Islet precursor cell (in vitro differentiated cells): ENCODE measurements around the gene ACAN.

Source experiments
- DNase-seq: peaks from one replicate; pipeline ENCODE4 v3.0.0-alpha.2; 2018

The ACAN gene

DNA sequence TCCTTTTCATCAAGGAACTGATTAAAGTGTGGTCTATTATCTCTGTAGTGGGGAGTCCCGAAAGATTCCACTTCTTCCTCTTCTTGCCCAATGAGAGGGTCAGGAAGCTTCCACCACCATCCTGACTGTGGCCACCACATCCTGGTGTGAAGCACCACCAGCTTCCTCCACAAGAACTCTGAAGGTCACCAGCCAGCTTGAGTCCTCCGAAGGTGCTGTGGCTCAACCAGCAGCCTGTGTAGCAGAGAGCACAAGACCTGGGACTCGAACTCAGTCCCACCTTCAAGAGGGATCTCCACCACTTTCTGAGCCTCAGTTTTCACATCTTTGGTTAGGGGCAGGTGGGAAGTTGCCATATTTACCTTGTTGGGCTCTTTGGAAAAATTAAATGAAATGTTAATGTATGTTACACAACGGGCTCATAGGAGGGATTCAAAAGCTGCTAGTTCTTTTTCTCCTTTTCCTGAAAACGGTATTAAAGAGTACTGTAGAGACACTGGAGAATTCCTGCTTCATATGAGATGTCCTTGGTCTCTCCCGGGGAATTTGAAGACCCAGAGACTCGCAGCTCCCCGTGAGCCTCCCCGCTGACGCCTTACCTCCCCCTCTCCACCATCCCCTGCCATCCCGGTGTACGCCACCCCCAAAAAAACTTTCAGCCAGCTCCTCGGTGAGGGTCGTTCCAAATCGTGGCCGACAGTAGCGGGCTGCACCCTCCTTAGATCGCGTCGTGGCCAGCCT lies 816 bp upstream of the ACAN start:
- DNase-seq = peak; percentile 47

DNA sequence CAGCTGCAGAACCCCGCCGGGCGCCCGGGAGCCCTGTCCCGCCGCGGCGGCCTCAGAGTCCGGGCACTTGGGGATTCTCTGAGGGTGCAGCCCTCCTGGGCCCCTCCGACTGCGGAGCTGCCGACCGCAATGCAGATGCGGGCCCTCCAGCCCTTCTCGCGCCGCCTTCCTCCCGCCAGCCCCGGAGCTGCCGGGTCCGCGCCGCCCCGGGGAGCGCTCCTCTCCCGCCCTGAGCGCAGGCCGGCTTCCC lies 320 bp upstream of the ACAN start:
- no peak for DNase-seq

DNA sequence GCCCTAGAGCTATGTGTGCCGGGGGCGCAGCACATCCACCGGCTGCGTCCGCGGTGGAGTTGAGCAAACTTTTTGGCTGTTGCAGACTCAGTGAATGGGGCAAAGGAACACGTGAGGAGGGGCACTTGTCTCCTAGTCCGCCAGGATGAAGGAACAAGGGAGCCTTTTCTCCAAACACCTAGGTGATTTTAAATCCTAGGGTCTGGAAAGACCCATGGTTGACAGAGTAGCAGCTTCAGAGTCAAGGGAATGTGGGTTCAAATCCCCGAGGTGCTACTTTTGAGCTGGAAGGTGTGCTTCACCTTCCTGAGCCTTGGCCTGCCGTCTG lies 648 bp downstream of the ACAN start:
- DNase-seq = no peak

DNA sequence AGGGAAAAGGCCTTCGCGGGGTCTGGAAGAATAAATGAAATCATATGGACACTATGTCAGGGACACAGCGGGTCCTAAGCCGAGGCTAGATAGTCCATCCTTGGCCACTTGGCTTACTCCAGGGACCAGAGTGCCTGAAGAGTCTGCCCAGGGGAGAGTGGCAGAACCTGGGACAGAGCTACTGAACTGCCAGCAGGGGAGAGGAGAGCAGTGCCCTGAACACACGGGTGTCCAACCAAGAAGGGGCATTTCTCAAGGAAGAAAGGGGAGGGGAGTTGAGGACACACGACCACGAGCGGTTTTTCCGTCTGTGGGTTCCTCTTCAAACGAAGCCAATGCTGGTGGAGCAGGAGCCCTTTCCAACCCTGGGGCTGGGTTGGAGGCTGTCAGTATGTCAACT lies 1.0 kb downstream of the ACAN start:
- peak; percentile 65 for DNase-seq

DNA sequence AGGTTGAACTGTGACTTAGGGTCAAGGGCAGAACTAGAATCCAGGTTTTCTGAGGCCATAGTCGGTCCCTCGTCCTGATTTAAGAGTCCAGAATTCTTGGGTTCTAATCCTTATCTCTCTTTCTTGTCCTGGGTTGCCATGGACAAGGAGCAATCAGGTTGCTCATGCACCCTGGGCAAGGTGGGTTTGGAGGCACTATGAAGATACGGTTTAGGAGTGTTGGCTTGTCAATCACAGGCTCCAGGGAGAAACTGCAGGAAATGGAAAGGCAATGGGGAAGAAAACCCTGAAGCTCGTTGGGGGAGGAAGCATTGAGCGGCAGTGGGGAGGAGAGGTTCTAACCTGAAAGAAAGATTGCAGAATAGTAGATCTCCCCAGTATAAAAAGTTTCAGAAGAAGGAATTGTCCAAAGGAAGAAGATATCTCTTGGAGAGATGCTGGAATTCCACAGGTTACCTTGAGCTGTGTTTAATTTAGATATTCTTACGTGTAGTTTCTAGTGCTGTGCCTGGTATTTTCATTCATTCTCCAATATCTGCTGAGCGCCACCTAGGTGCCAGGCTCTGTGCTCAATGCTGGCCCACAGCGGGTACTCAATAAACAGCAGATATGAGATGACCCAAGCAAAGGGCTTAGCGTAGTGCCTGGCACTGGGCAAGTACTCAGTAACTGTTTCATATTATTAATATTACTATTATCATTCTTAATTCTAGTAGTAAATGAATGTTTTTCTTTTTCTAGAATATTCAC lies 2.0 kb downstream of the ACAN start:
- DNase-seq = no peak

DNA sequence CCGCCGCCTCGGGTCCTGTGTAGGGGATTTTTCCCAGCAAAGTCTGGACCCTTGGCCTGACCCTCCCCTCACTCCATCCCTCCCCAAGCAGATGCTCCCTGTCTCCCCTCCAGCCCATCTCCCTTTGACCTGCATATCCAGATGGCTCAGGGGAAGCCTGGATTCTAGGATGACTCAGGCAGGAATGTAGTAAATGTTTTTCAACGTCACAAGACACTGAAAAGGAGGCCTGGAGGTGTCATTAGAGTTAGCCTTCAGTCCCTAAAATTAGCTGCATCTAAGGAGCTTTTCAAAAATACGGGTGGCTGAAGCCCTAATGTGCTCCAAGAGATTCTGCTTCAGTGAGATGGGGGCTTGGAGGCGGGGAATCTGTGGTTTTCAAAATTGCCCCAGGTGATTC lies 7.2 kb downstream of the ACAN start:
- DNase-seq = peak; percentile 96

DNA sequence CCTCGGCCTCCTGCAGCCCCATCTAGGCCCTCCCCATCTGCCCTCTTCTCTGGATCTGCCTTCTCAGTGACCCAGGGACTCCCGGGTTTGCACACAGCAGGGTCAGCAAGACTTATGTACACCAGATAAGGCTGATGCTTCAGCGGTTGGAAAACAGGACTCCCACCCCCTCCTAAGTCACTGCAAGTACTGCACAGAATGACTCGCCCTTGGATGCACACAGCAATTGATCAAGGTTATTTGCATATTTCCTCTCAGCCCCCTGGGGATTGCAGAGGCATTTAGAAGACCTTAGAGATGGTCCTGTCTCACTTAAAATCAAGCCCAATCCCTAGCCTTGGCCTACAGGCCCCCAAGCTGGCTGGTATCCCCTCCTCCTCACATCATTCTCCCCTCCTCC lies 8.9 kb downstream of the ACAN start:
- DNase-seq = peak; percentile 68

DNA sequence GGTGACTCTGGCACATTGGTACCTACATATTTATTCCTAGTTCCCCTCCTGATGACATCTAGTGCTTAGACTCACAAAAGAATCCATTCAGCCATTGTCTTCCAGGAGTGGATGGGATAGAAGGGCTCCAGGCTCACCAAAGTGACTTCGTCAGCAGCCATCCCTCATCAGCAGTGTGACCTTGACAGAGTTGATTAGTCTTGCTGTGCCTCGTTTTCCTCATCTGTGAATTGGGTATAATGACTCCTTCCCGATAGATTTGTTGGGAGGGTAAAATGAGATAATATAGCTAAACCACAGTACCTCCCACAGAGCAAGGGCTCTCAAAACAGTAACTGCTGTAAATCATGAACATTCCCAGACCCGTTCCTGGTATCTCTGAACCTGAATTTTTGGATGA lies 10.7 kb downstream of the ACAN start:
- DNase-seq = no peak

DNA sequence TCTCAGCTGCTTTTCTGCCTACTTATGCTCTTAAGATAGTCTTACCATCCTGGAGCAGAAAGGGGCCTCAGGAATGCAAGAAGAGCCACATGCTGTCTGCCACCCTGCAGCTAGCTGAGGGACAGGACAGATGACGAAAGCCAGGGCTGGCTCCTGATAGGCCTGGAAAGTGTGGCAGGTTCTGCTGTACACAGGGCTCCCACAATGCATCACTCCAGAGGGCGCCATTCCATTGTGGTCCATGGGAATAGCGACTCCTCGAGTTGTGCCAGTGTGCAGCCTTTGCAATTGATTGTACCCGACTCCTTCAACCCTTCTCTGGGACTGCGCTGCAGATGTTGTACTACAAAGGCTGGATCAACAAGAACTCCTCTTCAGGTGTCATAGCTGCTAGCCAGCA lies 11.2 kb downstream of the ACAN start:
- peak; percentile 84 for DNase-seq

DNA sequence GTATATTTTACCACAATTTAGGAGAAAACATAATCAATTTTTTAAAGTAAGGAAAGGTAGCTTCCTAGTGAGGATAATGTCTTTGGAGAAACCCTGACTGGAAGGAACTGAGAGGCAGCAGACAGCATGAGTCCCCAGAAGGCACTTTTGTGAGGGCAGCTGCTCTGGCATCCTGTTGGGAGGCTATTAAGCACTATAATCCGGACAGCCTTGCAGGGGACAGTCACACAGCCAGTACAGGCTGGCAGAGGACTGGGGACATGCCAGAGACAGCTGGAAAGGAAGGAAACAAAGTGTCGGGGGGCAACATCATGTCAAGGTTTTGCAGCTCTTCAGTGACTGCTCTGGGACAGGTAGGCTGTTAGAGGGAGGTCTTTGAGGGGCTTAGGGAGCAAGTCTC lies 15.7 kb downstream of the ACAN start:
- DNase-seq = no peak

DNA sequence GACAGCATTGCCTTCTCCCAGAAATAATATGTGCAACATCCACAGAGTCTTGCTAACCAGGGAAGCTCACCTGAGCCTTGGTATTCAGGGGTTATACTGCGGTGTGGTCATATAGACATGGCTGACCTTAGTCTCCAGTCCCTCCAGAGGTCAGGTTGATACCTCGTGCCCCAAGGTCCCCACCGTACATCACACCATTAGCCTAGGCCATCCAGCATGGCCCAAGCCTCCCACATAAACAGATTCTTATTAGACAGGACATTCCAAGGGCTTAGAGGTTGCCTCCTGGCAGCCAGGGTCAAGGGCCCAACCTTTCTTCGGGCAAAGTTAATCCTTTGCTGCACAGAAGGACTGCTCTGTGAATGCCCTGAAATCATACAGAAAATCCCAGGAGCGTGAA lies 18.8 kb downstream of the ACAN start:
- DNase-seq = no peak

DNA sequence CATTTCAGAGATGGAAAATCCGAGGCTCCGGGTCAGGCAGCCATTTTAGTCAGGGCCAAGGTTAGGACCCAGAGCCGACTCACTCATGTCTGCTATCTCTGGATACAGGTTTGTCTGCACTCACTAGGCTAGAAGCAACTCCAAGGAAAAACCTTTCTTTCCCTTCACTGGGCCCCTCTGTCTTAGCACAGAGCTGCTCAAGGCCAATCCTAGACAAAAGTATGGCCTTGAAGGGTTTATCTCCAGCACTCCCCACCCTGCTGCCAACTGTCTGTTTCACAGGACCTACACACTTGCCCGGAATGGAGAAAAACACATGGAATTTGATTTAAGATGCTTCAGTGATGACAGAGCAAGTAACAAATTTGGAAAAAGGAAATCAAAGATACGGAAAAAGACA lies 25.6 kb downstream of the ACAN start:
- no peak for DNase-seq

DNA sequence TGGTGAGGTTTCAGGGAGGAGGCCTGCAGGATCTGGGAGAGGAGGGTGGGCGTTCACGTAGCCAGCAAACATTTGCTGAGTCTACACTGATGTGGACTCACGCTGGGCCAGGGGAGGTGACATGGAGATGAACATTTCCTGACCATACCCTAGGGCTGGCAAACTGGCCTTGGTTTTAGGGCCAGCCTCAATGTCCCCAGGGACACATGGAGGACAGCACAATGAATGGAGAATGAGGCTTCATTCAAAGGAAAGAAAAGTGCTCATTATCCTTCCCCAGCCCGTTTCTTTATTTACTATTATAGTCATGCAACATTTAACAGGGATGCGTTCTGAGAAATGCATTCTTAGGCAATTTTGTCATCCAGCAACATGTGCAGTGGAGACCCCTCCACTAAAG lies 26.8 kb downstream of the ACAN start:
- no peak for DNase-seq

DNA sequence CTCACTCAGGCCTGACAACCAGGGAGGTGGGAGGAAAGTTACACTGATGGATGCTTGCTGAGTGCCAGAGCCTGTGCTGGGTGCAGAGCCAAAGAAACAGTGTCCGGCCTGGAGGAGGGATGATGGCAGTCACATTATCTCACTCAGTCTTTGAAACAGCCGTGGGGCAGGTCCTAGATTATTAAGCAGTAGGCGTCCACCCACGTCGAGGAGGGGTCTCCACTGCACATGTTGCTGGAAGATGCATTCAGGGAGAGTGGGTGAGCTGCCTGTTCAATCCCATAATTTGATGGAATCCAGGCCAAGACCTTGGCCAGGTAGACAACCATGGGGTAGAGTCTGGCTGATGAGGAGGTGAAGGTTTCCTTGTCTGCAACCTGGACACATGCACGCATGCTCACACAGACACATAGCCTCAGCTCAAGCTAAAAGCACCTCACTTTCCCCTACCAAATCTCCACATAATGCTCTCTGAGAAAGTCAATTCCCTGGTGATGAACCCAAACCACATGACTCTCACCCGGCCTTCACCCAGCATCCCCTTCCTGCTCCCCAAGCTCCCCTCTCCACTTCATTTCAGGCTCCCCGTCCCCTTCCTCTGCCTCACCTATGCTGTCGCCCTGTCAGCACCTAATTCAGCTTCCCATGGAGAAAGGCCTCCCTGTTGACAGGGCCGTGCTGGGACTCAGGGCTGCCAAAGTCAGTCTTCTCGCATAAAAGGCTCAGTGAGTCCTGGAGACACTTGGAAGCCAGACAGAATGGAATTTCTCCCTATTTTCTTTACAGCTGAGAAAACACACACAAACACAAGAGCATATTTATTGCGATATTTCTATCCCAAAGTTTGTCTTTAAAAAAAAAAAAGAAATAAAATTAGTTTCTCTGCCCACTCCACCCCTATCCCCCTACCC lies 29.8 kb downstream of the ACAN start:
- no peak for DNase-seq

DNA sequence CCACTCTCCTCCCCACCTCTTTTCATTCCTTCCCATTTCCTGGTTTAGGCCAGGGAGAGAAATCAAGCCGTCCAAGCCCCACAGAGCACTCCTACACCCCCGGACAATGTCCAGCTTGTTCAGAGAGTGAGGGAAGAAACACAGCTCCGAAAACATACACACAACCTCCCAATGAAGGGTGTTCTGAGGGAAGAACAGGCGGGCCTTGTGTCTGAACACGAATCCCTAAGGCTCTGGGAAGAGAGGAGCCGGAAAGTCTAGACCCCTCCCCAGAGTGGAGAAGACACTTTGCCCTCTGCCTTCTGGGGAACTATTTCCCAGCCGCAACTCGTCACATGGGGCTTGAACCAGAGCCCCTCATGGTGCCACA lies 30.5 kb downstream of the ACAN start:
- peak; percentile 65 for DNase-seq

DNA sequence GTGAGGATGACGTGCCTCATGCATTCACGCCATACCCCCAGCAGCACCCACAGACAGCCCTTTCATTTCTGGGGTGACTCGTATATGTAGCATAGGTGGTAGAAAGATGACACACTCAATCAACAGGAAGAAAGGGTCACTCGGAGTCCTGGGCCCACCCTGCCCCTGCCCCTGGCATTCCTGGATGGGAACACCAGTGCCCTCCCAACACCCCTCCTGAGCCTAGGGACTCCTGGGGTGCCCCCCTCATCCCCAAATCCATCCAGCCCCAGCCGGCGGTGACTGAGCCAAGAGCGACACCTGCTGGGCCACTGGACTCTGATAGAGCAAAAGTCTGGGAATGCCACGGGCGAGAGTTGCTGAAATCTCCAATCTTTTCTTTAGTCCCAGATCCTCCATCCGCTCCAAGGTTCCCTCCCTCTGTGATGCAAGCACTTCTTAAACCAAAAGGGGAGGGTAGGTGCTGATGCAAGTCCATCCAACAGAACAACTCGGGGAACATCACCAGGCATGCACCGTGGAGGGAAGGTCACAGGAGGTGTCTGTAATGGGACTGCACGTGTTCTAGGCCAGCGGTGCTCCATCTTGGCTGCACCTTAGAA lies 31.1 kb downstream of the ACAN start:
- peak; percentile 75 for DNase-seq

DNA sequence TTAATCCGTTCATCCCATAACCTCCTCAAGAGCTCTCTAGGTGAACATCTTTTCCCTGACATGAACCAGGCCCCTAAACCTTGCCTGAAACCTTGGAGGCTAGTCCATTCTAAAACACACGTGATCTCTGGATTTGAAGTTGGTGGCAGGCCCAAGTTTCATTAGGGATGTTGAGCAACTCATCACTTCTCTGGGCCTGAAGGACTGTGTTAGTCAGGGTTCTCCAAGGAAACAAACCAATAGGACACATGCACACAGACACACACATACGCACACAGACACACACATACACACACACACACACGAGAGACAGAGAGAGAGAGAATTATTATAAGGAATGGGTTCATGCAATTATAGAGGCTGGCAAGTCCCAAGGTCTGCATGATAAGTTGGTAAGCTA lies 31.9 kb downstream of the ACAN start:
- no peak for DNase-seq

DNA sequence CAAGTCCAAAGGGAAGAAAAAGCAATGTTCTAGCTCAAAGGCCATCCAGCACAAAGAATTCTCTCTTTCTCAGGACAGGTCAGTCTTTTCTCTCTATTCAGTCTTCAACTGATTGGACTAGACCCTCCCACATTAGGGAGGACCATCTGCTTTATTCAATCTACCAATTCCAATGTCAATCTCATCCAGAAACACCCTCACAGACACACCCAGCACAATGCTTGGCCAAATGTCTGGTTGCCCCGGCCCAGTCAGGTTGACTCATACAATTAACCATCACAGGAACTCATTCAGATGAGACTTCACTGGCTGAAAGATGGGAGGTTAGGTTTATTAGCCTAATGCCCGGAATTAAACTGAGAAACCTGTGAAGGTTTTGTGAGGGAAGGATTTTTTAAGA lies 32.4 kb downstream of the ACAN start:
- DNase-seq = no peak

DNA sequence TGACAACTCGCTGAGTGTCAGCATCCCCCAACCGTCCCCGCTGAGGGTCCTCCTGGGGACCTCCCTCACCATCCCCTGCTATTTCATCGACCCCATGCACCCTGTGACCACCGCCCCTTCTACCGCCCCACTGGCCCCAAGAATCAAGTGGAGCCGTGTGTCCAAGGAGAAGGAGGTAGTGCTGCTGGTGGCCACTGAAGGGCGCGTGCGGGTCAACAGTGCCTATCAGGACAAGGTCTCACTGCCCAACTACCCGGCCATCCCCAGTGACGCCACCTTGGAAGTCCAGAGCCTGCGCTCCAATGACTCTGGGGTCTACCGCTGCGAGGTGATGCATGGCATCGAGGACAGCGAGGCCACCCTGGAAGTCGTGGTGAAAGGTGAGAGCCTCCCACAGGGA lies 35.4 kb downstream of the ACAN start:
- DNase-seq = no peak

DNA sequence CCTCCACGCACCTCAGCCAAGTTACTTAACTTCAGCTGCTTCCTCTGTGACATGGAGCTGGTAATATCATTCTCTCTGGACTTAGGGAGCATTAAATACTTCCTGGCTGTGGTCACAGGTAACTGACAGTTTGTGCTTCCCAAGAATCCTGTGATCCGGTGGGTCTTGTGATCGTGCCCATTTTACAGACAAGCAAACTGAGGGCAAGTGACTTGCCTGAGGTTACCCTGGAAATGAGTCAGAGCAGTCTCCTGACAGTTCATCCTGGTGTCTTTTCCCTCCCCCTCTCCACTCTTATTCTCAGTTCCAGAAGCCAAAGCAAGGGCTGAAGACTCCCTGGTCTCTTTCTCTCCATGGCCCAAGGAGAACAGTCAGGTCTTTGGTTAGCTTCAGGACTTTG lies 35.9 kb downstream of the ACAN start:
- no peak for DNase-seq

DNA sequence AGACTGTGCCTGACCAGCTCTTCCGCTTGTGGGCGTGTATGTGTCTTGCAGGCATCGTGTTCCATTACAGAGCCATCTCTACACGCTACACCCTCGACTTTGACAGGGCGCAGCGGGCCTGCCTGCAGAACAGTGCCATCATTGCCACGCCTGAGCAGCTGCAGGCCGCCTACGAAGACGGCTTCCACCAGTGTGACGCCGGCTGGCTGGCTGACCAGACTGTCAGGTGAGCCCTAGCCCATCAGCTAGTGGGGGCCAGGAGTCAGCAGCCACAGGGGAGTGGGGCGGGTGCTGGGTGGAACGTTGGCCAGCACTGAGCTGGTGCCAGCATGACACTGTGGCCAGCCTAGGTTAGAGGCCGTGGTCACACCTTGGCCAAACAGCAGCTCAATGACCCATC lies 36.7 kb downstream of the ACAN start:
- no peak for DNase-seq

DNA sequence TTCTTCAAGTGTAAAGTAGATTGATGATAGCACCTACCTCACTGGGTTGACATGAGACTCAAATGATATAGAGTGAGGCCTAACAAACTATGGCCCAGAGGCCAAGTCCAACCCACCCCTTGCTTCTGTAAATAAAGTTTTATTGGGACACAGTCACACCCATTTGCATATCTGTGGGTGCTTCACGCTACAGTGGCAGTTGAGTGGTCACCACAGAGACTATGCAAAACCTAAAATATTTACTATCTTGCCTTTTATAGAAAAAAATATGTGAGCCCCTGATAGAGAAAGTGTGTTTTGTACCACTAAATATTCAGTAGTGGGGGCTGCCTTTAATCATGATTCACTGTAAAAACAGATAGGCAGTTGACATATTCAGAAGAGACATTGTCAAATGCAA lies 38.0 kb downstream of the ACAN start:
- no peak for DNase-seq

DNA sequence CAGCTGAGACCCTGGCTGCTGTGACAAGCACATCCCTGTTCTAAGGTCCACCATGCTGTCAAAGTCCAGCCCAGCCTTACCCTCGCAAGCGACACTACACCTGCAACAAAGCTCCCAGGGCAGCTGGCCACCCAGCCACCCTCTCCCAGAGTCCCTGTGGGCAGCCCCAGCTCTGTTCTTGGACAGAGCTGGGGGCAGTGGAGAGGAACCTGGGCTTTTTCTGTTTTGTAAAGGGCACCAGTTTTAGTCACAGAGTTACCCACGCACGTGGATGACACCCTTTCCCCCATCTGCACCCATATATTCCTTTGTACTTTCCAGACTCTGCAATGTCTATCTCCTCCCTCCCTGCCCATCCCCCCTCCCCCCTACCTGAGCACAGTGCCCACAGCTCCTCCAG lies 38.9 kb downstream of the ACAN start:
- DNase-seq = no peak

DNA sequence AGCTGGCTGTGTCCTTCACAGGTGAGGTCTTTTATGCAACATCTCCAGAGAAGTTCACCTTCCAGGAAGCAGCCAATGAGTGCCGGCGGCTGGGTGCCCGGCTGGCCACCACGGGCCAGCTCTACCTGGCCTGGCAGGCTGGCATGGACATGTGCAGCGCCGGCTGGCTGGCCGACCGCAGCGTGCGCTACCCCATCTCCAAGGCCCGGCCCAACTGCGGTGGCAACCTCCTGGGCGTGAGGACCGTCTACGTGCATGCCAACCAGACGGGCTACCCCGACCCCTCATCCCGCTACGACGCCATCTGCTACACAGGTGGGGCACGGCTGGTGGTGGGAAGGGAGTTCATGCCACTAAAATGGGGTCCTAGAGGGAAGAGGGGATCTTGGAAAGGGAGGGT lies 40.1 kb downstream of the ACAN start:
- DNase-seq = no peak
